UCSD-AML1 (cell line): ENCODE results near the gene NTN1.
A peak's percentile ranks its signal among the peaks of the same experiment; 100 is the strongest.
"Not testable (repeated sequence)": the region's sequence is repeated elsewhere in the genome, so short reads cannot be mapped to it uniquely, and the experiment has no call there.

Source experiments
- DNase-seq: peaks from one replicate; lab custom pipeline; 2025; ENCODE audit not compliant: unreplicated experiment; lab: John Stamatoyannopoulos, UW

The NTN1 gene

DNA sequence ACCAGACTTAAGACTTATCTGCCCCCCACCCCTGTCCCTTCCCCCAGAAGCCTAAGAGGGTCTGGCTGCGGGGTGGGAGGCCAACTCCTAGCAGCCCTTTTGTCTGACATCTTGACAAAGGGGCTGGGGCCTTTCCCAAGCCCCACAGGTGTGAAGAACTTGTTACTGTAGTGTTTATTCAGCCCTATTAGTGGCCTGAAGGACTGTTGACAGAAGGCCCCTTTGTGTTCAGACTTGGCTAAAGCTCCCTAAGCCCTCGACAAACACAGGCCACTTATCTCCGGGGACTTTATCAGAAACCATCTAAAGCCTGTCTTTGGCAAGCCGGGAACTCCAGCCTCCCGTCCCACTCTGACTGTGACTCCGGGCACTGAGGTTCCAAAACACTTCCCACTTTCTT lies 129.8 kb downstream of the NTN1 start:
- no peak for DNase-seq

DNA sequence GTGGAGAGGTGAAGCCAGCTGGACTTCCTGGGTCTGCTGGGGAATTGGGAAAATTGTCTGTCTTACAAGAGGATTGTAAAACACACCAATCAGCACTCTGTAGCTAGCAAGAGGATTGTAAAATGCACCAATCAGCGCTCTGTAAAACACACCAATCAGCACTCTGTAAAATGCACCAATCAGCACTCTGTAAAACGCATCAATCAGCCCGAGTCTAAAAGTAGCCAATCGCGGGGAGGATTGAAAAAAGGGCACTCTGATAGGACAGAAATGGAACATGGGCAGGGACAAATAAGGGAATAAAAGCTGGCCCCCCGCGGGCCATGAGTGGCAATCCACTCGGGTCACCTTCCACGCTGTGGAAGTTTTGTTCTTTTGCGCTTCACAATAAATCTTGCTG lies 130.4 kb downstream of the NTN1 start:
- DNase-seq = not testable (repeated sequence)

DNA sequence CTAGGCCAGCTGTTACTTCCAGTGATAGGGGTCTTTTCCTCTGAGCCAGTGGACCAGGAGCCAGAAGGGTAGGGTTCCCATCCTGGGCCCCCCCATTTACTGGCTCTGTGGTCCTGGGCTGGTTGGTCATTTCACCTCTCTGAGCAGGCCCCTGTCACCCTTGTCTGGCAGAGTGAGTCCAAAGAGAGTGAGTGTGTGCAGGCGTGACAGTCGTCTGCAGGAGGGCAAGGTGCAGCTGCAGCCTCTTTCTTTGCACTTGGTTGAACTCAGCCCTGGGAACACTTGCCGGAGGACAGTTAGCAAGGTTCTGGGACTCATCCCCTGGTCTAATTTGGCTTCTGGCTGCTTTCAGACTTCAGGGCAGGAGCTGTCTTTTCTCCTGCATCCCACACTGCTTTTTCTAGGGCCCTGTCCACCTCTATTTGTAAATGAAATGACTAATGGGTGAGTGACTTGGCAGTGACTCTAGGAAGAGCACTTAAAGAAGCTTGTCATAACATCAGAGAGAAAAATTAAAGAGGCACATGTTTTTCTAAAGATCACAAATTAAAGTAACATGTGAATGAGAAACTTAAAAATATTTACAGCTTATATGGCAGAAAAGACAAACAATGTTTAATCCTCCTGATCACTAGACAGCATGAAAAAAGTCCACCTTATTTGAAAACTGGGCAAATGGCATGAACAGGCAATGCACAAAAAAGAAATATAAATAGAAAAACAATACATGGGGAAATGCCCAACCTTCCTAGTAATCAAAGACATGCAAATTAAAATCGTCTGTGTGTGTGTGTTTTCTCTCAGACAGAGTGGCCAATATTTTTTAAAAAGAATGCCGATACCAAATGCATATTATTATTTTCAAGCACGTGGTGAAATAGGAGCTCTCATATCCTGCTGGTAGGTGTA lies 137.5 kb downstream of the NTN1 start:
- no peak for DNase-seq

DNA sequence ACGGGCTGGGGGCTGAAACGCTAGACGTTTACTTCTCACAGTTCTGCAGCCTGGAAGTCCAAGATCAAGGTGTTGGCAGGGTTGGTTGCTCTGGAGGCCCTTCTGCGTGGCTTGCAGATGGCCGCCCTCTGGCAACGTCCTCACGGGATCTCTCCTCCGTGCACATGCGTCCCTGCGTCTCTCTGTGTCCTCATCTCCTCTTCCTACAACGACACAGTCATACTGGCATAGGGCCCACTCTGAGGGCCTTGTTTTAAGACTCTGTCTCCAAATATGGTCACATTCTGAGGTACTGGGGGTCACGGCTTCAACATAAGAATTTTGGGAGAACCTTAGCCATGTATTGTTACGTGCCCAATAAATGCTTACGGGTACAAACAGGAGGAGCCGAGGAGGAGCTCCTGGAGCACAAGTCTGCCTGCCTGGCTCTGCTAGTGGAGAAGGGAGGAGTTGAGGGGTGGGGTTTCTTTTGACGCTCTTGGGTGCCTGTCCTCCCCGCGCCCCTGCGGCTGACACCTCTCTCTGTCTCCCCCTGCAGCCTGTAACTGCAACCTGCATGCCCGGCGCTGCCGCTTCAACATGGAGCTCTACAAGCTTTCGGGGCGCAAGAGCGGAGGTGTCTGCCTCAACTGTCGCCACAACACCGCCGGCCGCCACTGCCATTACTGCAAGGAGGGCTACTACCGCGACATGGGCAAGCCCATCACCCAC lies 141.1 kb downstream of the NTN1 start:
- no peak for DNase-seq

DNA sequence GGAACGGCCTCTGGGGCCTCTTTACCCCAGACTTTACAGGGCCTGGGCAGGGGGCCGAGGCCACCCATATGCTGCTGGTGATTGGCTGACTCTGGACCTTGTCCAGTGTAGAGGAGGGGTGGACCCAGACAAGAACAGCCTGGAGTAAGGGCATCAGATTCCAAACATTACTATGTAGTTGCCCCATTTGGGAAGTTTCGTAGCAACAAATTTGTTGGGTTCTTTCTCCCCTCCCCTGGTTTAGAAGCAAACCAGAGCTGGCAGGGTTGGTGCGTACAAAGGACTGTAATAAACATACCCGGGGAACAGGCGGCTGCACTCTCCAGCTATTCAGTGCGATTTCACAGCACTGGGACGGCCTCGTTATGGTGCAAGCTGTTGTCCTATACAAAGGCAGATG lies 145.5 kb downstream of the NTN1 start:
- DNase-seq = no peak

DNA sequence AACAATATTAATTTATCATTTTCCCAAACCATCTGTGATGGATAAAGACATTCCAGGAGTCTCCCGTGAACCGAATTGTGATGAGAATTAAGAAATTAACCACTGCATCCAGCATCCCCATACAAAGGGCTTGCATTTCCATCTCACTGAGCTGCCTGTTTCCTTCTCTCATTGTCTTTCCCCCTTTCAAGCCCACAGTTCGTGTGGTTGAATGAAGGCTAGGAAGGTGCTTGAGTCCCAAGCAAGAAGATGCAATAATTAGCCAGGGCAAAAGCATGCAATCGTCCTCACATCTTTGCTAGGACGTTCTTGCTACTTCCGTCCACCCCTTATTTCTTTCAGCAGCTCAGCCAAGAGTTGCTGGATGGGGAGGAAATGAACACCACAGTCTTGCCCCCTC lies 146.1 kb downstream of the NTN1 start:
- DNase-seq = no peak

DNA sequence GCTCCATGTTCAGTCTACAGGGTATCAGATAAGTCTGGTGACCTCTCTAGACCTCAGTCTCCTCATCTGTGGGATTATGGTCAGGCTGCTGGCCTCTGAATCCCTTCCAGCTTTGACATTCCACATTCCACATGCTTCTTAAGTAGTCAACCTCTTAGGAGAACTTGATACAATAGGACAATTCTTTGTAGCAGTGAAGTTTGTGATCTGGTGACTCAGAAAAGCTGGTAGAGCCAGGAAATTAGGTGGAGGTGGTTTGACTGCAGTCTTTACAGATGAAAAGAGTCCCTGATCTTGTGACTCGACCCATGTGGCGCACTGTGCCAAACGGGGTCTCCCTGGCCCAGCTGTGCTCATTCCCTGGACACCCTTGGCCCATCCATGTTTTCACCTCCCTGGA lies 147.8 kb downstream of the NTN1 start:
- no peak for DNase-seq

DNA sequence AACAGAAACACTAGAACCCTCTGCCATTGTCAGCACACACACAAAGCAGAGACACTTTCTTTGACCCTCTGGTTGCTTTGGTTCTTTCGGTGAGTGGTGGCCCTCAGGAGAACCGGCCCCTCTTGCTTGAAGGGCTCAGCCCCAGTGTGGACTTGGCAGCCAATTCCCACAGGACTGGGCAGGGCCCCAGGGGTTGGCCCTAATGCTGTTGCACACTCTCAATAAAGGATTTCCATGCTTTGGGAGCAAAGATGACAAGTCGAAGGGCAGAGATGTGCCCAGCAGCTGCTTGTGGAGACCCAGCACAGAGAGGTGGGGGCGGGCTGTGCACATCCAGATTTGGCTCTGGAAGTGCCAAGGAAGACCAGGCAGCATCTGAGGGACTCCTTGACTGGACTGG lies 149.0 kb downstream of the NTN1 start:
- DNase-seq = no peak

DNA sequence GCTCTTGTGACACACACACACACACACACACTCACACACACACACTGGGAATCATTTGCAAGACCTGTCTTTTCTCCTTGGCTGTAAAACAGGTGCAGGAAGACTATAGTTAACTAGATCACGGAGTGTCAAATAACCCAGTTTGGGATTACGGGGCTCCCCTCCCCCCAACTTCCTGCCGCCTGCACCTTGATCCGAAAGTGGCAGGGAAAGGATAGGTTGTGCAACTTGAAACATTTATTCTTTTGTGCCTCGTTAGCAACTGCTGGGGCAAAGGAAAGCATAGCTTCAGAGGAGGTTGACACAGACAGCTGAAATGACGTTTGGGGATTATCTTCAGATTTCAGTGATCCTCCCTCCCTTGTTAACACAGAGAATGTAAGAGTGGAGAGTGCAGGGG lies 149.5 kb downstream of the NTN1 start:
- no peak for DNase-seq

DNA sequence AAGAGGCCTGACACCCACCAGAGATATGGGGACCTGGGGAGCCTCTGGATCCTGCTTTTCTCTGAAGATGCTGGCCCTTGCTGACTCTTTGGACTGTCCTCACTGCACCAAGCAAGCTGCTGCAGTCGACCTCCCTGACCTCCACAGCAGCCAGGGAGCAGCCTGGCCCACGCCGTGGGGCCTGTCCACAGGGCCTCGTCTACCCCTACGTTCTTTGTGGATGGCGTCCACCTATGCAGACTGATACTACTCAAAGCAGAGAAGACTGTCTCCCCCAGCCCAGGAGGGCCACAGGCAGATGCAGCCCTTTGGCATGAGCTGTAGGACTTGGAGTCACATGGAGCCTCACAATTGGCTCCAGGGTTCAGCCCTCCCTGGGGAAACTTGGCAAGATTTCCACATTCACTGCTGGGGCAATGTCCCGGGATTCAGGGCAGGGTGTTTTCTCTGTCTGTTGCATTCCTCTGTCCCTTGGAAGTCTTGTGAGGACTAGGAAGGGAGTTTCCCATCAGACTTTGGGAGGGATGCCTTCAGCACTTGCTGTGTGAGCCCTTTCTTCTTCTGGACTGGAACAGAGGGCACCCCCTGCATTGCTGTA lies 152.2 kb downstream of the NTN1 start:
- no peak for DNase-seq

DNA sequence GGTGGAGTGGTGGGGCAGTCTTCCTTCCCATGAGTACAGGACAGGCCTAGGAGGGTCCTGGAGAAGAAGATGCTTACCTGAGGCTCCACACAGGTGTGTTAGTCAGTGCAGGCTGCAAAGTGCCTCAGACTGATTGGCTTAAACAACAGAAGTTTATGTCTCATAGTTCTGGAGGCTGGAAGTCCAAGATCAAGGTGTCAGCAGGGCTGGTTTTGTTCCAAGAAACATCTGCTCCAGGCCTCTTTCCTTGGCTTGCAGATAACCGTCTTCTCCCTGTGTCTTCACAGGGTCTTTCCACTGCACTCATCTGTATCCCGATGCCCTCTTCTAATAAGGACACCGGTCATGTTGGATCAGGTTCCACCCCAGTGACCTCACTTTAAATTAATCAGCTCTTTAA lies 153.0 kb downstream of the NTN1 start:
- DNase-seq = no peak

DNA sequence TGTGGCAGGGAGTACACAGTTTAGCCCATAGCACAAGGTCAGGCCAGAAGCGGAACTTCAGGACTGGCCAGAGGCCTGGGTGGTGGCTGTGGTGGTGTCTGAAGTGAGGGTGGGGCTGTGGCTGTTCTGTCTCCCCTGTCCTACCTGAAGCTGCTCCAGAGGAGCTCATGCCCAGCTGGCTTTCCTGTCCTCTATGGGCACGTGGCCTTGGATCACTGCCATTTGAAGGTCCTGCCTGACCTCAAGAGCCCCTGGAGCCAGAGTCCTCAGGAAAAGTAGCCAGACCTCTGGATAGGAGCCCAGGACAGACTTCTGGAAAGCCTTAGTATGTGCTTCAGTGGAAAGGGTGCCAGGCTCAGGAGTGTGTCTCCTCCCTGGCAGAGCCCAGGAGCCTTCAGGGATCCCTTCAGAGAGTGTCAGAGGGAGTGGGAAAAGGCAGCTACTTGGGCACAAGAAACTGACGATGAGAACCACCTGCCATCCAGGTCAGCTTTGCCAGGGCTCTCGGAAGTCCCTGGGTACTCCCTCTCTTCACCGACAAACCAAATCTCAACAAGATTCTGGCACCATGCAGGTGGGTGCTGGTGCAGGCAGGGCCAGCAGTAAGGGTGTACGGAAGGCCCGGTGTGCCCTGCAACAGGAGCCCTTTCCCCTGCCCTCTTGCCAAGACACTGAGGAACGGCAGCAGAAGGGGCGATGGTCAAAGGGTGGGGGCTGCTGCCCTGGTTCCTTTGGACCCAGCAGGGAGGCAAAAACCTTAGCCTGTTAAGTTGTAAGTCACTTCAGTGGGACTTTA lies 153.7 kb downstream of the NTN1 start:
- no peak for DNase-seq

DNA sequence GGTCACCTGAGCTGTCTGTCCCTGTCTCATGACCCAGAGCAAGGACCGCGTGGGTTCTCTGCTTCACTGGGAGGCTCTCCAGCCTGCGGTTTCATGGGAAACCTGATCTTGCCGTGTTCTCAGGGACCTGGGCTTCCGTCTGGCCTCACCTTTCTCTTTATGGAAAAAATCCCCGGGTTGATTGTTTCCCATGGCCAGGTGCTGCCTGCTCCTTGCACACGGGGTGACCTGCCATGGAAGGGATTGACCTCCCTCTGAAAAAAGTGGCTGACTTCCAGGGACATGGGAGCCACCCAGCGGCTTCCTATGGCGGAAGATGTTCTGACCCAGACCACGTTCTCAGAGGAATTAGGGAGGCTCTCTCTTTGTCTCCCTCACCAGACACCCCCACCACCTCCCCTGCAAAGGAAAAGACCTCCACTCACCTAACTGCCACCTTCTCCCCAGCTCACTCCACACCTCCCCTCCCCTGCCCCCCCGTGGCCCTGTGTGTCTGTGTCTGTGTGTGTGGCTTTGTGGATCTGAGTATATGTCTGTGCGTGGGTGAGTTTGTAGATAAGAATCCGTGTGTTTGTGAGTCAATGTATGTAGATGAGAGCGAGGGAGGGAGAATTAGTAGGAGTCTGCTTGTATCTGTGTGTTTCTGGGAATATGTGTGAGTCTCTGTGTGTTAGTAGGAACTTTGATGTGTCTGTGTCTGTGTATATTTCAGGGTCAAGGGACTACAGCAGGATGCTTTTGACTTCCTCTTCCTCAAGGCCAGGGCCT lies 154.6 kb downstream of the NTN1 start:
- DNase-seq = no peak

DNA sequence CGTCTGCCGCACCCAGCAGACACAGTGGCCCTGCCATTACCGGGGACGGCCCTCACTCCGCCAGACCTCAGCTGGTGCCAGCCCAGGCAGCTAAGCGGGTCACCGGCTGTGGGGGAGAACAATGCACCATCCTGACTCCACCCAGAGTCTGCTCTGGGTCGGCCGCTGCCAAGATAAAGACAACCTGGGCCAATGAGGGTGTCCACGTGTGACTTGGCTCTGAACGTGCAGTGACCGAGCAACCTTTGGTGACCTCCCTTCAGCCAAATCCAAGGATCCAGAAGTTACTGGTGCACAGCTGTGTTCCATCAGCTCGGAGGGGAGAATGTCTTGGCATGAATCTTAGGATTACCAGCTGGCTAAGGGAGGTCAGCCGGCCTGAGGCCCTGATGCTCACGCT lies 155.9 kb downstream of the NTN1 start:
- no peak for DNase-seq

DNA sequence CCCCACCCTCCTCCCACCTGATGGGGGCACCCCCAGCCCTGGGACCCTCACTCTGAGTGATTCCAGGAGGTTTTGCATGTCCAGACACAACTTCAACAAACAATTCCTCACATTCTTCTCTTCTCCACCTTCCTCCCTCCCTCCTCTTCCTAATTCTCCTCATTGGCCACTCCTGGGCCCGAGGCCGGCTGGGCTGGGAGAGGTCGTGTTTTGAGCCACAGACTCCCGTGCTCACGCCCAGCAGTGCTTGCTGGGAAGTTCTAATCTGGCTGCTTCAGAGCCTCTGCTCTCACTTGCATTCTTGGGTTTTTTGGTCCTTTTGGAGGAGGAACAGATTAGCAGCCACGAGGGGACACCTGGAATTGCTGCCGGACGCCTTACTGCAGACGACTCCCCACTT lies 157.0 kb downstream of the NTN1 start:
- DNase-seq = no peak

DNA sequence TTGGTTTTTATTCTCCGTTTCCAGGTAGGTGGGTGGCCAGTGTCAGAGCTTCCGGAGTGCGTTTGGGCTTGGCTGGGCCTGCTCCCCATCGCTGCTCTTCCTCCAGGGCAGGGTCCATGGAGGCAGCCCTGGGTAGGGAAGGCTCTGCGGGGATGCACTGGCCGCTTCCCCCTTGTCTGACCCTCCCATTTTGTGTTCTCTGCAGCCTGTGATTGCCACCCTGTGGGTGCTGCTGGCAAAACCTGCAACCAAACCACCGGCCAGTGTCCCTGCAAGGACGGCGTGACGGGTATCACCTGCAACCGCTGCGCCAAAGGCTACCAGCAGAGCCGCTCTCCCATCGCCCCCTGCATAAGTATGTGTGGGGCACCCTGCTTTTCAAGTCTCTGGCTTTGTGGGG lies 158.3 kb downstream of the NTN1 start:
- DNase-seq = no peak

DNA sequence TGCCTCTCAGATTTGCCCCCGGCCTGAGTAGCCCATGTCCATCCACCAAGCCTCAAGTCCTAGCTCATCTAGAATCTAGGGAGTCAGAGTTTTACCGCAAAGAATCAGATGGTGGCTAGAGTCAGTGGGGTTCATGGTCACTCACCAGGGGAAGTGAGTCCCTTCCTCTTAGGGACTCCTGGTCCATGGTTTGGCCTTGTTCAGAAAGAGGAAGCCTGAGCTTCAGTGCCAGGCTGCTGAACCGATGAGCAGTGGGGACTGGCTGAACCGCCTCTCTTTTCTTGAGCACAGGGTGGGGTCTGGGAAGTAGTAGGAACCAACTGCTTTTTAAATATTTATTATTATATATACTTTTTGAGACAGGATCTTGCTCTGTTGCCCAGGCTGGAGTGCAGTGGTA lies 160.3 kb downstream of the NTN1 start:
- DNase-seq = peak; percentile 19

DNA sequence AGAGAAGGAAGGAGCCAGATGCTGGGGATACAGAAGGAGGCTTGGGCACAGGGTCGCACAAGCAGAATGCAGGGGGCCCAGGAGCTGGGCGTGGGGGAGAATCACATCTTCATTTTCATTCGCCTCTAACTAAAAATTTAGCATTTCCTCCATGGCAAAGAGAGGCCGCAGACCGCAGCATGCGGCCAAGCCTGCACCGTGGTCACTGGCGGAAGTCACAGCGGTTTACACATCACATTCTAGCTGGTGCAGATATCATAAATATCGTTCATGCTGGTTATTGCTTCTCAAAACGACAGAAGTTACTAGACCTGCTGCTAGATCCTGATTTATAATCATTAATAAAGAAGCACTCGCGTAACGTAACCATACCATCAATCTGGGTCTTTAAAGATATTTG lies 162.0 kb downstream of the NTN1 start:
- peak; percentile 54 for DNase-seq

DNA sequence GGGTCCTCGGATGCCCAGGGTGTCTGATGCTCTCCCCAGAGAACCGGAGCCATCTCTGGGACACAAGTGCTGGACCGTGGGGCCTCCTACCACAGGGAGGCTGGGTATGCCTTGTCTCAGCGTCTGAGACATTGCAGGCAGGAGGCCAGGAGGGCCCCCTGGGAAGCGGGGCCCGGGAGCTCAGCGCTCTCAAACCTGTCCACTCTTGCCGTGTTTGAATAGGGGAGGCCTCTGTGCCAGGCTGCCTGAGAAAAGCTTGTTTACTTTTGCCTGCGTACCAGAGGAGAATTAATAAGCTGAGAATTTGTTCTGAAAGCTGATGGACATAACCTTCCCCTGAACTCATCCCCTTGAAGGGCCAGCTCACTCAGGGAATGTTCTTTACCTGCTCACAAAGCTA lies 163.8 kb downstream of the NTN1 start:
- no peak for DNase-seq

DNA sequence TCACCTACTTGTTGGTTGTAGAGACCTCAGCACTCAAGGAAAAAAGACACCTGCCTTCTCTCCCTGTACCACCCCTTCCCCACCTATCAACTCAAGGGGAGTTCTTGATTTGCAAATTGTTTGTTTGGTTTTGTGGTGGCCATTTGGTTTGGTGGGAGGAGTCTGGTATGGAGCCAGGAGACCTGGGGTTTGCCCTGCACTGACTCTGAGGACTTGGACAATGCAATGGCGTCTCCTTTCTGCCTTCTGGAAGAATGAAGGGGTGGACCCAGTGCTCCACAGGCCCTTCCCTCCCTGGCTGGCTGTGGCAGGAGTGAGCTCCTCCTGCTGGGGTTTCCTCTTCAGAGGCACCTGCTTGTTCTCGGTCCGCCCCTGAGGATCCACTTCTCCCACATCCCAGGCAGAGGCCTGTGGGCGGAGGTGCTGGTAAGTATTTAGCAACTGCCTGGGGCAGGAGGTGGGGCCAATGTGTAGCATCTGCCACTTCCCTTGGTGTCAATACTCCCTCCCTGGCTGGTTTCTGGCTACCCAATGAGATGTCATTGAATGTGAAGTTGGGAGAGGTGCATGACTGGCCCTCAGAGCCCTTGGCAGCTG lies 164.5 kb downstream of the NTN1 start:
- DNase-seq = no peak
